ENCODE results near the gene ZNF322. TPM values are rescaled to one million over a fixed set of nuclear protein-coding genes. Genes with fewer than 3 reads are reported as not detected.

Gene ZNF322
- total and polyA plus RNA-seq, 12 donors, result 4.0 to 14.5 (median 13.0) TPM

DNA sequence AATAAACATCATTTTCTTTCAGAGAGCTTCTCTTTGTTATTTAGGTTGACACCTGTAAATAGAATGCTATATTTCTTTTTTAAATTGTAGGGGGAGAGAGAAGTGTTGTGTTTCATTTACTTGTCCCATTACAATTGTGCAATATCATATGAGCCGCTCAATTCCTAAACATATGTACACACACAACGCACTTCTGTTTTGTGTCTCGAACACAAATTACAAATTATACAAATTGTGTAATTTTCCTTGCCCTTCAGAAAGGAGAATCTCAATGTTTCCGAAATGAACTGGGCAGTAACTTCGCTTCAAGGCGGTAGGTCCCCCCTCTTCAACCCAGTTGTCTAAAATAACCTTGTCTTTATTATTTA is 65.4 kb downstream of the ZNF322 start:
- peaks cover 0 to 39% (median 18%) of the 10 kb centered on the region in 9 donors for H3K4me1 ChIP-seq
- no peak overlapping the region for H3K27ac ChIP-seq
- TF ChIP-seq, protein P1, sequence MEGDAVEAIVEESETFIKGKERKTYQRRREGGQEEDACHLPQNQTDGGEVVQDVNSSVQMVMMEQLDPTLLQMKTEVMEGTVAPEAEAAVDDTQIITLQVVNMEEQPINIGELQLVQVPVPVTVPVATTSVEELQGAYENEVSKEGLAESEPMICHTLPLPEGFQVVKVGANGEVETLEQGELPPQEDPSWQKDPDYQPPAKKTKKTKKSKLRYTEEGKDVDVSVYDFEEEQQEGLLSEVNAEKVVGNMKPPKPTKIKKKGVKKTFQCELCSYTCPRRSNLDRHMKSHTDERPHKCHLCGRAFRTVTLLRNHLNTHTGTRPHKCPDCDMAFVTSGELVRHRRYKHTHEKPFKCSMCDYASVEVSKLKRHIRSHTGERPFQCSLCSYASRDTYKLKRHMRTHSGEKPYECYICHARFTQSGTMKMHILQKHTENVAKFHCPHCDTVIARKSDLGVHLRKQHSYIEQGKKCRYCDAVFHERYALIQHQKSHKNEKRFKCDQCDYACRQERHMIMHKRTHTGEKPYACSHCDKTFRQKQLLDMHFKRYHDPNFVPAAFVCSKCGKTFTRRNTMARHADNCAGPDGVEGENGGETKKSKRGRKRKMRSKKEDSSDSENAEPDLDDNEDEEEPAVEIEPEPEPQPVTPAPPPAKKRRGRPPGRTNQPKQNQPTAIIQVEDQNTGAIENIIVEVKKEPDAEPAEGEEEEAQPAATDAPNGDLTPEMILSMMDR (IDR thresholded peaks at IDR 0.05), result no peak
- H3K9me3 ChIP-seq, result no peaks in the 10 kb centered on the region
- H3K4me3 ChIP-seq, result no peak overlapping the region
- intact Hi-C loops (cut with DNase I), result loop anchor here in 9 of 10 donors (2.0 to 10.0 kb wide), 7 partner anchors 21 to 419 kb away; no protein-coding TSS in a partner anchor
- DNase-seq (no peak), ATAC-seq (no peak)
- H3K27me3 ChIP-seq, result peaks cover 0 to 57% (median 46%) of the 10 kb centered on the region in 7 donors
- H3K36me3 ChIP-seq, result peaks cover 0 to 14% (median 9%) of the 10 kb centered on the region in 9 donors
- 33 to 46% methylated on average over 6 of the region's 6 CpGs for WGBS, 2 donors

DNA sequence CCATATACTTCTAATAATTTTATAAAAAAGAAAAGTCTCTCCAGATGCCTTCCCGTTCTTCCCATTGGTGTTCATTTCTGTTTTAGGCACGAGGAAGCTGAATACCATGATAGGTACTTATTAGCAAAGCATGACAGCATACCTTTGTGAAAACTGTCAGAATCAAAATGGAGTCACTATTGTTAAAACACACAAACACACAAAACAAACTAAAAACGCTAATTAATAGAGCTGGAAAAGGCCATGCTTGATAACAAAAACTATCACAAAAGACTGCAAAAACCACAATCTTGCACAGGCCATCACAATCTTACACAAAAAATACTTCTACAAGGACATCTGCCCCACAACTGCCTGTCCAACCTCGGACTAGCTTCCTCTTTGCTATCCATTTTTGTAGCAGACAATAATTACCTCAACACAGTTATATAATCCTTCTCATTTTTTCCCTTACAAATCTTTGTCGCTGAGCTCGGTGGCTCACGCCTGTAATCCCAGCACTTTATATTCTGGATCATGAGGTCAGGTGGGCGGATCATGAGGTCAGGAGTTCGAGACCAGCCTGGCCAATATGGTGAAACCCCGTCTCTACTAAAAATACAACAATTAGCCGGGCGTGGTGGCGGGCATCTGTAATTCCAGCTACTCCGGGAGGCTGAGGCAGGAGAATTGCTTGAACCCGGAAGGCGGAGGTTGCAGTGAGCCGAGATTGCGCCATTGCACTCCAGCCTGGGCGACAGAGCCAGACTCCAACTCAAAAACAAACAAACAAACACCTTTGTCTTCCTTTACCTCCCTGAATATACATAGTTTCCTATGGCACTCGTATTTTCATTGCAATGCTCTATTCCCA is 66.0 kb downstream of the ZNF322 start:
- ATAC-seq (no peak), DNase-seq (no peak)
- intact Hi-C loops (cut with DNase I), result loop anchor here in 9 of 10 donors (2.0 to 10.0 kb wide), 7 partner anchors 21 to 419 kb away; no protein-coding TSS in a partner anchor
- H3K36me3 ChIP-seq, result peaks cover 0 to 8% (median 4%) of the 10 kb centered on the region in 9 donors
- WGBS, 2 donors, result 34 to 45% methylated on average over 20 of the region's 20 CpGs
- TF ChIP-seq, protein P1 (IDR thresholded peaks at IDR 0.05), result no peak
- H3K27me3 ChIP-seq, result peaks cover 0 to 58% (median 47%) of the 10 kb centered on the region in 7 donors
- no peaks in the 10 kb centered on the region for H3K9me3 ChIP-seq
- H3K27ac ChIP-seq, result no peak overlapping the region
- H3K4me3 ChIP-seq, result no peak overlapping the region
- peaks cover 0 to 39% (median 18%) of the 10 kb centered on the region in 9 donors for H3K4me1 ChIP-seq

GRCh38 chr6:26592649-26593048 is 66.9 kb downstream of the ZNF322 start:
- Histone ChIP-seq H3K4me1 (peaks cover 0 to 30% (median 12%) of the 10 kb centered on the region in 9 donors), H3K27ac (no peak overlapping the region), H3K36me3 (no peaks in the 10 kb centered on the region), H3K9me3 (no peaks in the 10 kb centered on the region), H3K4me3 (no peak overlapping the region), H3K27me3 (peaks cover 0 to 67% (median 54%) of the 10 kb centered on the region in 7 donors)
- WGBS, 2 donors, result 57% methylated on average over 4 of the region's 4 CpGs
- TF ChIP-seq, protein P1 (IDR thresholded peaks at IDR 0.05), result no peak
- ATAC-seq, result no peak
- DNase-seq, result no peak
- intact Hi-C loops (cut with DNase I), result loop anchor here in 4 of 10 donors (5.0 to 10.0 kb wide), 3 partner anchors 248 to 418 kb away; no protein-coding TSS in a partner anchor

DNA sequence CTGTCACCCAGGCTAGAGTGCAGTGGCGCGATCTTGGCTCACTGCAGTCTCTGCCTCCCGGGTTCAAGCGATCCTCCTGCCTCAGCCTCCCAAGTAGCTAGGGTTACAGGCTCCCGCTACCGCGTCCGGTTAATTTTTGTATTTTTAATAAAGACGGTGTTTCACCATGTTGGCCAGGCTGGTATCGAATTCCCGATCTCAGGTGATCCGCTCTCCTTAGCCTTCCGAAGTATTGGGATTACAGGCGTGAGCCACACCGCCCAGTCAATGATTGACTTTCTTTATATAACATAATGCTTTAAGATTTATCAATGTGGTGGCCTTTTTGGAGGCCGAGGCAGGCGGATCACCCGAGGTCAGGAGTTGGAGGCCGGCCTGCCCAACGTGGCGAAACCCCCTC is 70.6 kb downstream of the ZNF322 start:
- intact Hi-C loops (cut with DNase I), result no loop called here
- no peak overlapping the region for H3K27ac ChIP-seq
- WGBS, 2 donors, result 91 to 95% methylated on average over 21 of the region's 21 CpGs
- H3K36me3 ChIP-seq, result no peaks in the 10 kb centered on the region
- peaks cover 0 to 6% (median 0%) of the 10 kb centered on the region in 9 donors for H3K4me1 ChIP-seq
- DNase-seq (no peak), ATAC-seq (no peak)
- H3K9me3 ChIP-seq, result no peaks in the 10 kb centered on the region
- no peak overlapping the region for H3K4me3 ChIP-seq
- TF ChIP-seq, protein P1 (IDR thresholded peaks at IDR 0.05), result no peak
- peaks cover 0 to 91% (median 75%) of the 10 kb centered on the region in 7 donors for H3K27me3 ChIP-seq

Other genes with a start within 250 kb of the ZNF322 start
- 10 to 100 TPM in 3 of 10 donors, 1 to 10 TPM in 7; 4.4 to 28.2 (median 8.4) TPM for gene BTN3A3, start 219.2 kb downstream of the ZNF322 start, total RNA-seq
- 10 to 100 TPM in 1 of 2 donors, 1 to 10 TPM in 1; 8.2 to 10.6 TPM for gene BTN3A3, start 219.2 kb downstream of the ZNF322 start, polyA plus RNA-seq
- 10 to 100 TPM; 12.7 to 19.9 (median 15.5) TPM for gene BTN2A1, start 201.8 kb downstream of the ZNF322 start, total RNA-seq
- 10 to 100 TPM in 1 of 2 donors, 1 to 10 TPM in 1; 9.7 to 15.9 TPM for gene BTN2A1, start 201.8 kb downstream of the ZNF322 start, polyA plus RNA-seq
- gene BTN1A1, start 159.4 kb downstream of the ZNF322 start, total RNA-seq, result not detected
- gene BTN1A1, start 159.4 kb downstream of the ZNF322 start, polyA plus RNA-seq, result not detected
- 10 to 100 TPM; 22.8 to 35.0 (median 29.8) TPM for gene HMGN4, start 121.4 kb downstream of the ZNF322 start, total RNA-seq
- gene HMGN4, start 121.4 kb downstream of the ZNF322 start, polyA plus RNA-seq, result 10 to 100 TPM in 1 of 2 donors, 1 to 10 TPM in 1; 8.2 to 31.4 TPM
- gene ABT1, start 62.8 kb downstream of the ZNF322 start, total RNA-seq, result 10 to 100 TPM in 1 of 10 donors, 1 to 10 TPM in 9; 5.8 to 10.2 (median 7.4) TPM
- 10 to 100 TPM in 1 of 2 donors, 1 to 10 TPM in 1; 6.6 to 11.7 TPM for gene ABT1, start 62.8 kb downstream of the ZNF322 start, polyA plus RNA-seq

Data from heart right ventricle (tissue), 16 donors.